Mucosa of descending colon (tissue), 3 donors: Measurements from ENCODE around the gene SELENOI. TPM values are rescaled to one million over a fixed set of nuclear protein-coding genes. Genes with fewer than 3 reads are reported as not detected.

Experiments used
- ATAC-seq: fragments of 200-7000 bp; cut with Tn5 transposase; one replicate; pipeline ENCODE4 v1.9.1; 2020; ENCODE audit warnings: mild to moderate bottlenecking, moderate library complexity
- DNase-seq, 3 donors: peaks; one replicate each; pipeline ENCODE4 v3.0.0-alpha.2; 2020
- H3K36me3 ChIP-seq: fragments of 200-600 bp; one replicate; pipeline ENCODE4 v1.8.0; 2021; ENCODE audit warnings: low read depth, mild to moderate bottlenecking
- H3K4me1 ChIP-seq: fragments of 200-600 bp; one replicate; pipeline ENCODE4 v1.8.0; 2021; ENCODE audit warnings: low read depth, mild to moderate bottlenecking
- H3K4me3 ChIP-seq: fragments of 200-600 bp; one replicate; pipeline ENCODE4 v1.8.0; 2021; ENCODE audit warnings: mild to moderate bottlenecking
- H3K9me3 ChIP-seq: fragments of 200-600 bp; one replicate; pipeline ENCODE4 v1.8.0; 2021; ENCODE audit warnings: mild to moderate bottlenecking
- CTCF ChIP-seq: fragments of 200-600 bp; IDR thresholded peaks from one replicate; pipeline ENCODE4 v1.8.0; 2022; ENCODE audit warnings: antibody characterized with exemption, mild to moderate bottlenecking
- intact Hi-C, 2 donors: fragments of 100-400 bp; cut with DNase I in 1 of 2; cut with micrococcal nuclease in 1 of 2; formaldehyde crosslinking; loops; one replicate each; pipeline versions ENCODE4 v1.11.0 to v1.11.1; 2022; cut with DNase I, micrococcal nuclease
- total RNA-seq, 3 donors: library from RNA; stranded (reverse); fragmentation: NEBNext Ultra II Directional in 2 of 3; extraction: Animal tissue kit (Norgen Biotek cat#: 25700) in 2 of 3; gene quantifications; one replicate each; pipeline versions ENCODE4 v1.2.1 to v1.2.4, GENCODE V29; 2021 to 2023
- donor health status: DM: no; HTN: no; CAD: no; lungs with moderate emphysema.
- donor health status: DM: no; HTN: no; CAD: no.
- donor health status: DM: no; HTN: yes; CAD: no.

SELENOI gene
- total RNA-seq, 3 donors from 2014 or later: 27.4 to 42.6 (median 28.0) TPM

- ATAC-seq (no peak), DNase-seq (no peak)
- Histone ChIP-seq H3K4me3 (no peak overlapping the region), H3K4me1 (no peaks in the 10 kb centered on the region), H3K36me3 (no peaks in the 10 kb centered on the region), H3K9me3 (no peaks in the 10 kb centered on the region)
- intact Hi-C loops: no loop called here
- no peak for TF ChIP-seq CTCF
Measured at GRCh38 chr2:26422947-26423629, 77.1 kb downstream of the SELENOI start.

- no peak for ATAC-seq
- intact Hi-C loops: no loop called here
- Histone ChIP-seq H3K4me3 (no peak overlapping the region), H3K9me3 (no peaks in the 10 kb centered on the region), H3K36me3 (no peaks in the 10 kb centered on the region), H3K4me1 (no peaks in the 10 kb centered on the region)
- no peak for DNase-seq
- TF ChIP-seq CTCF: no peak
Measured at GRCh38 chr2:26423750-26424149, 77.8 kb downstream of the SELENOI start.

- DNase-seq: no peak
- no peak for ATAC-seq
- H3K4me3 ChIP-seq: no peak overlapping the region
- no peaks in the 10 kb centered on the region for H3K4me1 ChIP-seq
- TF ChIP-seq CTCF: no peak
- intact Hi-C loops: no loop called here
- no peaks in the 10 kb centered on the region for H3K9me3 ChIP-seq
- H3K36me3 ChIP-seq: no peaks in the 10 kb centered on the region
Measured at GRCh38 chr2:26424221-26424620, 78.3 kb downstream of the SELENOI start.

DNA sequence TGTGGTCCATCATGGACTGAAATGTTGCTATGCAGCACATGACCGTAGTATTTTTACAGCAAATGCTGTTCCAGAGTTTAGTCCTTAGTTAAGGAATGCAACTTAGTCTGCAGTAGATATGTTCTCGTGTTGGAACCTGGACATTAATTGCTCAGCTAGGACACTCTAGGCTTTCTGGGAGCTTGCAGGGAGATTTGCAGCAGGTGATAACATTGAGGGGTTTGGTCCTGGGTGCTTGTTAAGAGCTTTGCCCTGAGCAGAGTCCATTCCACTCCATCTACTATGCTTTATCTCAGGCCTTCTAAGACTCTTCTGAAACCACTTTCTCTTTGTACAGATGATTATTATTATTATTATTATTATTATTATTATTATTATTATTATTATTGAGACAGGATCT, 82.9 kb downstream of the SELENOI start:
- Histone ChIP-seq H3K4me3 (no peak overlapping the region), H3K4me1 (no peaks in the 10 kb centered on the region), H3K9me3 (no peaks in the 10 kb centered on the region), H3K36me3 (no peaks in the 10 kb centered on the region)
- intact Hi-C loops: no loop called here
- ATAC-seq (no peak), DNase-seq (no peak)
- TF ChIP-seq CTCF: no peak

- TF ChIP-seq CTCF: no peak
- no peaks in the 10 kb centered on the region for H3K9me3 ChIP-seq
- intact Hi-C loops: no loop called here
- no peak overlapping the region for H3K4me3 ChIP-seq
- DNase-seq: no peak
- H3K4me1 ChIP-seq: no peaks in the 10 kb centered on the region
- H3K36me3 ChIP-seq: no peaks in the 10 kb centered on the region
- ATAC-seq: no peak
Measured at GRCh38 chr2:26429779-26430578, 84.0 kb downstream of the SELENOI start.
